K562 (cell line): ENCODE results near the gene STK25. TPM values are rescaled to one million over a fixed set of nuclear protein-coding genes. Genes with fewer than 3 reads are reported as not detected.

Experiments
- CBX2 ChIP-seq: fragments of 200-600 bp; sonication (generic); IDR thresholded peaks from one replicate; pipeline ENCODE4 v1.6.1; 2012; ENCODE audit warnings: mild to moderate bottlenecking, low read length, inconsistent platforms; ENCODE audit not compliant: insufficient read depth, poor library complexity, severe bottlenecking
- CHCHD3 ChIP-seq: fragments of 250-450 bp; sonication (Bioruptor Pico); IDR thresholded peaks from 2 replicates; pipeline ENCODE4 v2.1.2; 2022; ENCODE audit warnings: mild to moderate bottlenecking
- EGR1 ChIP-seq: fragments of 450-650 bp; conservative IDR thresholded peaks from 2 replicates; pipeline ENCODE4 v1.6.1; 2017; ENCODE audit warnings: mild to moderate bottlenecking
- EP400 ChIP-seq: fragments of 450-650 bp; IDR thresholded peaks from 2 replicates; pipeline ENCODE4 v1.6.1; 2017; ENCODE audit warnings: antibody characterized with exemption, mild to moderate bottlenecking, moderate library complexity
- FOS ChIP-seq: IDR thresholded peaks from 3 replicates; pipeline ENCODE4 v1.6.1; 2011; ENCODE audit not compliant: insufficient read length; ENCODE audit errors: extremely low read depth
- GTF3C2 ChIP-seq: IDR thresholded peaks from 3 replicates; pipeline ENCODE4 v1.6.1; 2011; ENCODE audit warnings: borderline replicate concordance, mild to moderate bottlenecking, moderate library complexity; ENCODE audit not compliant: insufficient read length; ENCODE audit errors: extremely low read depth
- HBP1 ChIP-seq: fragments of 450-650 bp; formaldehyde crosslinking; IDR thresholded peaks from 2 replicates; pipeline ENCODE4 v1.4.0; 2022; ENCODE audit warnings: missing genetic modification characterization
- HEY1 ChIP-seq: fragments of 250-450 bp; sonication (Bioruptor Pico); IDR thresholded peaks from 2 replicates; pipeline ENCODE4 v1.5.0; 2020; ENCODE audit warnings: mild to moderate bottlenecking, moderate library complexity, borderline replicate concordance
- HMG20B ChIP-seq: fragments of 250-450 bp; sonication (Bioruptor Pico); IDR thresholded peaks from 2 replicates; pipeline ENCODE4 v1.5.0; 2021; ENCODE audit warnings: mild to moderate bottlenecking
- NBN ChIP-seq: fragments of 450-650 bp; IDR thresholded peaks from 2 replicates; pipeline ENCODE4 v1.6.1; 2016; ENCODE audit warnings: low read depth, mild to moderate bottlenecking
- PHTF2 ChIP-seq: fragments of 250-450 bp; sonication (Bioruptor Pico); IDR thresholded peaks from 2 replicates; pipeline ENCODE4 v1.5.0; 2021; ENCODE audit warnings: mild to moderate bottlenecking
- PURB ChIP-seq: sonication (generic); formaldehyde crosslinking; IDR thresholded peaks from 2 replicates; pipeline ENCODE4 v1.9.0; 2021; ENCODE audit warnings: low read depth, mild to moderate bottlenecking, missing genetic modification reagents
- TGIF2 ChIP-seq: sonication (generic); formaldehyde crosslinking; IDR thresholded peaks from 2 replicates; pipeline ENCODE4 v1.8.1; 2022; ENCODE audit warnings: mild to moderate bottlenecking, missing genetic modification reagents, moderate library complexity
- TSC22D4 ChIP-seq: fragments of 450-650 bp; IDR thresholded peaks from 2 replicates; pipeline ENCODE4 v1.6.1; 2016; ENCODE audit warnings: missing genetic modification characterization, missing biosample characterization, control low read depth
- ZNF133 ChIP-seq: fragments of 250-450 bp; sonication (Bioruptor Pico); IDR thresholded peaks from 2 replicates; pipeline ENCODE4 v1.4.0; 2020; ENCODE audit warnings: mild to moderate bottlenecking
- ZNF134 ChIP-seq: fragments of 250-450 bp; sonication (Bioruptor Pico); conservative IDR thresholded peaks from 2 replicates; pipeline ENCODE4 v1.4.0; 2020
- ZNF282 ChIP-seq: sonication (generic); formaldehyde crosslinking; IDR thresholded peaks from 2 replicates; pipeline ENCODE4 v1.8.1; 2023; ENCODE audit warnings: missing genetic modification reagents
- ZNF507 ChIP-seq: conservative IDR thresholded peaks from 2 replicates; pipeline ENCODE4 v1.6.1; 2017; ENCODE audit warnings: missing genetic modification characterization, missing compliant biosample characterization
- ZNF511 ChIP-seq: sonication (generic); formaldehyde crosslinking; IDR thresholded peaks from 2 replicates; pipeline ENCODE4 v1.8.0; 2022; ENCODE audit warnings: mild to moderate bottlenecking, missing genetic modification reagents
- polyA plus RNA-seq, 8 experiments: library from polyadenylated mRNA; depleted of rRNA in 4 of 8; stranded (reverse) in 5 of 8; unstranded in 3 of 8; fragments of >200 nt; fragmentation: Nextera tagmentation in 2 of 8; fragmentation: Illumina TruSeq in 1 of 8; extraction: Ambion mirVana in 2 of 8; extraction: Trizol in 1 of 8; gene quantifications; 2 replicates each; pipeline versions ENCODE4 v1.2.1 to v1.2.3, GENCODE V29; 2011 to 2014; ENCODE audit warnings: inconsistent platforms in 1 of 8, missing spikeins in 1 of 8
- total RNA-seq, 7 experiments: library from RNA; depleted of rRNA in 6 of 7; stranded (reverse); fragments of >200 nt in 6 of 7; fragmentation: Illumina TruSeq in 2 of 7; extraction: Trizol in 2 of 7; gene quantifications; 2 replicates each; pipeline versions ENCODE4 v1.2.1 to v1.2.3, GENCODE V29; 2011 to 2021; ENCODE audit warnings: low replicate concordance in 1 of 7
- TF ChIP-seq, protein P1 (sequence below): IDR thresholded peaks from 2 replicates; pipeline ENCODE4 v1.6.1; 2014; ENCODE audit warnings: antibody characterized with exemption

The STK25 gene
- total and polyA plus RNA-seq, 9 of the 15 experiments (the other 6 are each of a cell fraction or from before 2014, with no cell fraction given) = 5.4 to 177 (median 116) TPM

DNA sequence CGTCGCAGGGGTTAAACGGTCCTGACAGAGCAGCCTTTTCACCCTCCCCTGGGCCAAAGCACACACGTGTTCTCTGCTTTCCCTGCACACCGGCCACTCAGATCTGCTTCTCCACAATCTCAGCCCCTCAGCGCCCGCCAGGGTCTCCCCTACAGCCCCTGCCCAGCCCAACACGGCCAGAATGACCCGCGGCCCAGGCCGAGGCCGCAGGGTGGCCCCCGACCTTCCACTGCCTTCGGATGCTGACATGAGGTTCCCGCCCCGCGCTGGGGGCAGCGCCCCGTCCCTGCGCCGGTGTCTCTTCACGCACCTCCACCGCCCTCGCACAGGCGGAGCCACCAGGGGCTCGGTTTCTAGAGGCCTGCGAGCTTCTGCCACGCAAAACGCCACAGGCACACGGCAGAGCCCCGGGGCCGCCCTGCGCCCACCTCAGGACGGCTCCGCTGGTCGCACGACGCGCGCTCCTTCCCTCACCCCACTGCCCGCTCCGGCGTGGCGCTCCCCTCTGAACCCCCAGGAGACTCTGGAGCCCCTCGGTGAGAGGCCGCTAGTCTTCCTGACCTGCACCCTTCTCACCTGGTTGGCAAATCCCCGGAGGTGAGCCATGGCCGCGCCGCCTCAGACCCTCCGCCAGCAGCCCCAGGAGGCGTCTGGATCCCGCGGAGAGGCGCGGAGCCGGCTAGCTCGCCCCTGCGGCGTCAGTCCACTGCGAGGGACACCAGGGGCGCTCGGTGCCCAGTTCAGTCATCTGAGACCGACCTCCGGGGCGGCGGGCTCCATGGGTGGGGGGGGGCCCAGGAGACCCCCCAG lies 749 bp downstream of the STK25 start (continued):
- no peak for TF ChIP-seq GTF3C2
- 0 out of 2 replicates have a peak, but pooled peaks have one; percentile 13 for TF ChIP-seq EGR1
- TF ChIP-seq ZNF133 (CRISPR knock-in tag) = no peak
- no peak for TF ChIP-seq ZNF507 (tag)
- TF ChIP-seq PURB = no peak
- TF ChIP-seq, protein P1, sequence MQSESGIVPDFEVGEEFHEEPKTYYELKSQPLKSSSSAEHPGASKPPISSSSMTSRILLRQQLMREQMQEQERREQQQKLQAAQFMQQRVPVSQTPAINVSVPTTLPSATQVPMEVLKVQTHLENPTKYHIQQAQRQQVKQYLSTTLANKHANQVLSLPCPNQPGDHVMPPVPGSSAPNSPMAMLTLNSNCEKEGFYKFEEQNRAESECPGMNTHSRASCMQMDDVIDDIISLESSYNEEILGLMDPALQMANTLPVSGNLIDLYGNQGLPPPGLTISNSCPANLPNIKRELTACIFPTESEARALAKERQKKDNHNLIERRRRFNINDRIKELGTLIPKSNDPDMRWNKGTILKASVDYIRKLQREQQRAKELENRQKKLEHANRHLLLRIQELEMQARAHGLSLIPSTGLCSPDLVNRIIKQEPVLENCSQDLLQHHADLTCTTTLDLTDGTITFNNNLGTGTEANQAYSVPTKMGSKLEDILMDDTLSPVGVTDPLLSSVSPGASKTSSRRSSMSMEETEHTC = no peak
- TF ChIP-seq FOS = no peak
- no peak for TF ChIP-seq CHCHD3 (CRISPR knock-in tag)
- no peak for TF ChIP-seq NBN
- no peak for TF ChIP-seq ZNF511
- TF ChIP-seq PHTF2 (CRISPR knock-in tag) = no peak
- TF ChIP-seq CBX2 = no peak
- TF ChIP-seq EP400 = no peak
- no peak for TF ChIP-seq TSC22D4 (tag)
- no peak for TF ChIP-seq HEY1 (CRISPR knock-in tag)
- TF ChIP-seq TGIF2 (CRISPR knock-in tag) = no peak
- no peak for TF ChIP-seq HMG20B (CRISPR knock-in tag)
- TF ChIP-seq ZNF134 = no peak
- TF ChIP-seq HBP1 (CRISPR knock-in tag) = no peak
- TF ChIP-seq ZNF282 = no peak
